Osteocyte (in vitro differentiated cells): Measurements from ENCODE around the gene MAPRE3. TPM values are rescaled to one million over a fixed set of nuclear protein-coding genes. Genes with fewer than 3 reads are reported as not detected.

Experiments
- DNase-seq: peaks from one replicate; pipeline ENCODE4 v3.0.0; 2021; ENCODE audit warnings: mixed read lengths; ENCODE audit not compliant: unreplicated experiment; ENCODE audit errors: extremely low spot score
- H3K27ac Mint-ChIP-seq: one replicate; pipeline ENCODE4 v1.8.0; 2021; ENCODE audit warnings: mild to moderate bottlenecking, mixed read lengths; ENCODE audit not compliant: unreplicated experiment
- H3K27me3 Mint-ChIP-seq: one replicate; pipeline ENCODE4 v1.8.0; 2021; ENCODE audit warnings: mixed read lengths; ENCODE audit not compliant: unreplicated experiment
- H3K36me3 Mint-ChIP-seq: one replicate; pipeline ENCODE4 v1.8.0; 2021; ENCODE audit warnings: mixed read lengths; ENCODE audit not compliant: unreplicated experiment
- H3K4me1 Mint-ChIP-seq: one replicate; pipeline ENCODE4 v1.8.0; 2021; ENCODE audit warnings: mixed read lengths; ENCODE audit not compliant: unreplicated experiment
- H3K4me3 Mint-ChIP-seq: one replicate; pipeline ENCODE4 v1.8.0; 2021; ENCODE audit warnings: mild to moderate bottlenecking, moderate library complexity, mixed read lengths; ENCODE audit not compliant: unreplicated experiment
- H3K9me3 Mint-ChIP-seq: one replicate; pipeline ENCODE4 v1.8.0; 2021; ENCODE audit warnings: mixed read lengths; ENCODE audit not compliant: unreplicated experiment
- total RNA-seq: library from RNA; stranded (reverse); gene quantifications from 2 replicates; pipeline ENCODE4 v1.2.1, GENCODE V29; 2021
- TF ChIP-seq, protein P1 (sequence below): fragments of 200-600 bp; sonication (generic); IDR thresholded peaks from 2 replicates; pipeline ENCODE4 v1.5.0; 2021; ENCODE audit warnings: antibody characterized with exemption, mild to moderate bottlenecking, moderate library complexity

Gene MAPRE3
- total RNA-seq, 1 donor from 2014 or later = 9.4 TPM

DNA sequence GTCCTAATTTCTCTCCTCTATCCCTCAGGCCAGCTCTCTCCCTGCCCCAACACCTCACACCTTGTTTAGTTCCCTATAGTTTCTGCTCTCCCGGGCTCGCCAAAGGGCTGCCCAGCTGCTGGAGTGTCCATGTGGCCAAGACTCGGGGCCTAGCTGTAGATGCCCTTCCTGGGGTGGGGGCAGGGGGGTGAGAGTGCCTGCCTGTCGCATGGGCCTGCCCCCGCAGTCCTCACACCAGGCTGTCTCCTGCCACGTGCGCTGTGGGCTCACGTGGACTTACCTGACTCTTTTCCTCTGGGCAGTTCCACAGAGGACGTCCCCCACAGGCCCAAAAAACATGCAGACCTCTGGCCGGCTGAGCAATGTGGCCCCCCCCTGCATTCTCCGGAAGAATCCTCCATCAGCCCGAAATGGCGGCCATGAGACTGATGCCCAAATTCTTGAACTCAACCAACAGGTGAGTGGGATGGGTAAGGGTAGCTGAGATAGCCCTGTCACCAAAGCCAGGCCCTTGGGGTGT lies 54.9 kb downstream of the MAPRE3 start:
- Mint-ChIP-seq H3K4me3 (no peak overlapping the region), H3K27me3 (no peaks in the 10 kb centered on the region), H3K27ac (no peak overlapping the region), H3K36me3 (peaks cover 10% of the 10 kb centered on the region), H3K4me1 (peaks cover 5% of the 10 kb centered on the region), H3K9me3 (no peaks in the 10 kb centered on the region)
- TF ChIP-seq, protein P1, sequence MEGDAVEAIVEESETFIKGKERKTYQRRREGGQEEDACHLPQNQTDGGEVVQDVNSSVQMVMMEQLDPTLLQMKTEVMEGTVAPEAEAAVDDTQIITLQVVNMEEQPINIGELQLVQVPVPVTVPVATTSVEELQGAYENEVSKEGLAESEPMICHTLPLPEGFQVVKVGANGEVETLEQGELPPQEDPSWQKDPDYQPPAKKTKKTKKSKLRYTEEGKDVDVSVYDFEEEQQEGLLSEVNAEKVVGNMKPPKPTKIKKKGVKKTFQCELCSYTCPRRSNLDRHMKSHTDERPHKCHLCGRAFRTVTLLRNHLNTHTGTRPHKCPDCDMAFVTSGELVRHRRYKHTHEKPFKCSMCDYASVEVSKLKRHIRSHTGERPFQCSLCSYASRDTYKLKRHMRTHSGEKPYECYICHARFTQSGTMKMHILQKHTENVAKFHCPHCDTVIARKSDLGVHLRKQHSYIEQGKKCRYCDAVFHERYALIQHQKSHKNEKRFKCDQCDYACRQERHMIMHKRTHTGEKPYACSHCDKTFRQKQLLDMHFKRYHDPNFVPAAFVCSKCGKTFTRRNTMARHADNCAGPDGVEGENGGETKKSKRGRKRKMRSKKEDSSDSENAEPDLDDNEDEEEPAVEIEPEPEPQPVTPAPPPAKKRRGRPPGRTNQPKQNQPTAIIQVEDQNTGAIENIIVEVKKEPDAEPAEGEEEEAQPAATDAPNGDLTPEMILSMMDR = no peak
- no peak for DNase-seq

DNA sequence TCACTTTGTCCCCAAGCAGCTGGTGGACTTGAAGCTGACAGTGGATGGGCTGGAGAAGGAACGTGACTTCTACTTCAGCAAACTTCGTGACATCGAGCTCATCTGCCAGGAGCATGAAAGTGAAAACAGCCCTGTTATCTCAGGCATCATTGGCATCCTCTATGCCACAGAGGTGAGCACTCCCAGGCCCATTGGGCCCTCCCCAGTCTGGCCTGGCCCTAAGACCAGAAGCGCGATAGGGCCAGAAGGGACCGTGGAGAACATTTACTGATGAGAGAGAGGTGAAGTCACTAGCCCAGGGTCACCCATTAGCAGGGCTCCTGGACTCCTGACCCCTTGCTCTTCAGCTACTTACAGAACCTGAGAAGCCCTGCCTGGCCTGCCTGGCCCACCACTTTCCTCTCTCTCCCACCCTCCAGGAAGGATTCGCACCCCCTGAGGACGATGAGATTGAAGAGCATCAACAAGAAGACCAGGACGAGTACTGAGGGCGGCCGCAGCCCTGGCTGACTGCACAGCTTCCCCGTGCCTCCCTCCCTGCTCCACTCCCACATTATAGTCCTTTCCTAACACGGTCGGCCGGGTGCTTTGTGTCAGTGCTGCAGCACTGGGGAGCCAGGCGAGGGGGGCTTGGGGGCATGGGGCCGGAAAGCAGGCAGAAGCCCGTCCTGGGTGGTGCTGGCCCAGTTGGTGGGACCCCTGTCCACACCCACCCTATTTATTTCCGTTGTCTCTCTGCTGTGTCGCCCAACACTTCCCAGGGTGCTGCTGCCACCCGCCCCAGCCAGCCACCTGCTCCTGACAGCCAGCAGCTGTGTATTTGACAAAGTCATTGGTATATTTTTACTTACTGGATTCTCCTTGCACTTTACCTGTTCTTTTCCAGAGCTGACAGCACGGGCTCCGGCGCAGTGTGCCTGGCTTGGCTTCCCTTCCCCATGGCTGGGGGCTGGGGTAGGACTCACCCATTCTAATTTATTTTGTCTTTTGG lies 55.7 kb downstream of the MAPRE3 start:
- Mint-ChIP-seq H3K36me3 (peaks cover 10% of the 10 kb centered on the region), H3K27ac (no peak overlapping the region), H3K9me3 (no peaks in the 10 kb centered on the region), H3K4me3 (no peak overlapping the region), H3K27me3 (no peaks in the 10 kb centered on the region), H3K4me1 (peaks cover 6% of the 10 kb centered on the region)
- no peak for DNase-seq
- TF ChIP-seq, protein P1 = no peak

DNA sequence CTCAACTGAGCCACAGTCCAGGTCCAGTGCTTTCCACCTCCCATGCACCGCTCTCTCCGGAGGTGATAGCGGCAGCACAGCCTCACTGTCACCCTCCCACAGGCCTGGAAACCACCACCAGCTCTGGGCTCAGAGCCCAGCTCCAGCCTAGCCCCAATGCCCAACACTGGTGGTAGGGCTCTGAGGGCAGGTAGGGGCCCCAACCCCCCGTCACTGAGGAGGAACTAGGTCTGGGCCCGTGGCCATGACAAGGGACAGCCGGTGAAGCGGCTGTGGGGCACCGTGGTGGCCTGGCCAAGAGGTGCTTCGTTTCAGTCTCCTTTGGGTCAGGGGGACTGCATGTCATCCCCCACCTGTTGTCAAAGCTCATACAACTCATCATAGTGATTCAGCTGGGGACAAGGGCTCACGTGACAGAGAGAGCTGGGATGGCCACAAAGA lies 56.8 kb downstream of the MAPRE3 start:
- H3K27ac Mint-ChIP-seq = no peak overlapping the region
- H3K36me3 Mint-ChIP-seq = peaks cover 10% of the 10 kb centered on the region
- H3K9me3 Mint-ChIP-seq = no peaks in the 10 kb centered on the region
- H3K4me3 Mint-ChIP-seq = no peak overlapping the region
- DNase-seq = no peak
- no peaks in the 10 kb centered on the region for H3K27me3 Mint-ChIP-seq
- TF ChIP-seq, protein P1 = no peak
- peaks cover 15% of the 10 kb centered on the region for H3K4me1 Mint-ChIP-seq

DNA sequence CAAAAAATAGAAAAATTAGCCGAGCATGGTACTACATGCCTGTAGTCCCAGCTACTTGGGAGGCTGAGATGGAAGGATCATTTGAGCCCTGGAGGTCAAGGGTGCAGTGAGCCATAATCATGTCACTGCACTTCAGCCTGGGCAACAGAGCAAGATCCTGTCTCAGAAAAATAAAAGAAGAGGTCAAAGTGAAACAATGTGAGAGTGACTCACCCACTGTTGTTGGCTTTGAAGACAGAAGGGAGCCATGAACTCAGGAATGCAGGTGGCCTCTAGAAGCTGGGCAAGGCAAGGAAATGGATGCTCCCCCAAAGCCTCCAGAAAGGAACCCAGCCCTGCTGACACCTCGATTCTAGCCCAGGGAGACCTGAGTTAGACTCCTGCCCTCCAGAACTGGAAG lies 58.6 kb downstream of the MAPRE3 start:
- no peak for DNase-seq
- H3K4me1 Mint-ChIP-seq = peaks cover 26% of the 10 kb centered on the region
- TF ChIP-seq, protein P1 = no peak
- H3K27me3 Mint-ChIP-seq = no peaks in the 10 kb centered on the region
- no peak overlapping the region for H3K27ac Mint-ChIP-seq
- no peaks in the 10 kb centered on the region for H3K9me3 Mint-ChIP-seq
- no peak overlapping the region for H3K4me3 Mint-ChIP-seq
- peaks cover 6% of the 10 kb centered on the region for H3K36me3 Mint-ChIP-seq
